Cardiac fibroblast (primary cell): Measurements from ENCODE around the gene FBXO34.
A peak's percentile ranks its signal among the peaks of the same experiment; 100 is the strongest.

Experiments
- DNase-seq, 2 donors: peaks; one replicate each; pipeline versions ENCODE4 v3.0.0 to v3.0.0-alpha.2; 2010; ENCODE audit warnings: low read depth in 2 of 2
- H3K4me3 ChIP-seq, 2 donors: replicated peaks in 1 of 2; 1 replicate in 1 of 2; 2 replicates in 1 of 2; pipeline ENCODE4 v1.5.1; 2011; ENCODE audit warnings: low read depth in 2 of 2, low read length in 2 of 2, mild to moderate bottlenecking in 2 of 2, moderate library complexity in 1 of 2
- TF ChIP-seq, protein P1 (sequence below): IDR thresholded peaks from one replicate; pipeline ENCODE4 v1.5.1; 2011; ENCODE audit warnings: low read depth, mild to moderate bottlenecking, low read length, inconsistent platforms

Gene FBXO34

DNA sequence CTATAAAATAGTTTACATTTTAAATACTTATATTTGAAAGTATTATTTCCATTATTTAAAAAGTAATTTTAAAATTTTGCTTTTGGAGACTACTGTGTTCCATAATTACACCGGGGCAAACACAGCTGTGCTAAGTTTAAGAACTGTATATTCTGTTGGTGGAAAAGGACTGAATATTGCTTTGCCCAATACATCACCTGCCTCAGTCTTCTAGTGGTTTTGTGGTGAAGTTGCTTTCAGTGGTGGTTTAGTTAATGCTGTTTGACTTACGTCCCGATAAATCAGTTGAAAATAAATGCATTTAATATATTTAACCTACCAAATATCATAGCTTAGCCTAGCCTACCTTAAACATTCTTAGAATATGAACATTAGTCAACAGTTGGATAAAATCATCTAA lies 23.4 kb downstream of the FBXO34 start:
- no peak overlapping the region for H3K4me3 ChIP-seq
- no peak for DNase-seq
- TF ChIP-seq, protein P1, sequence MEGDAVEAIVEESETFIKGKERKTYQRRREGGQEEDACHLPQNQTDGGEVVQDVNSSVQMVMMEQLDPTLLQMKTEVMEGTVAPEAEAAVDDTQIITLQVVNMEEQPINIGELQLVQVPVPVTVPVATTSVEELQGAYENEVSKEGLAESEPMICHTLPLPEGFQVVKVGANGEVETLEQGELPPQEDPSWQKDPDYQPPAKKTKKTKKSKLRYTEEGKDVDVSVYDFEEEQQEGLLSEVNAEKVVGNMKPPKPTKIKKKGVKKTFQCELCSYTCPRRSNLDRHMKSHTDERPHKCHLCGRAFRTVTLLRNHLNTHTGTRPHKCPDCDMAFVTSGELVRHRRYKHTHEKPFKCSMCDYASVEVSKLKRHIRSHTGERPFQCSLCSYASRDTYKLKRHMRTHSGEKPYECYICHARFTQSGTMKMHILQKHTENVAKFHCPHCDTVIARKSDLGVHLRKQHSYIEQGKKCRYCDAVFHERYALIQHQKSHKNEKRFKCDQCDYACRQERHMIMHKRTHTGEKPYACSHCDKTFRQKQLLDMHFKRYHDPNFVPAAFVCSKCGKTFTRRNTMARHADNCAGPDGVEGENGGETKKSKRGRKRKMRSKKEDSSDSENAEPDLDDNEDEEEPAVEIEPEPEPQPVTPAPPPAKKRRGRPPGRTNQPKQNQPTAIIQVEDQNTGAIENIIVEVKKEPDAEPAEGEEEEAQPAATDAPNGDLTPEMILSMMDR = no peak

DNA sequence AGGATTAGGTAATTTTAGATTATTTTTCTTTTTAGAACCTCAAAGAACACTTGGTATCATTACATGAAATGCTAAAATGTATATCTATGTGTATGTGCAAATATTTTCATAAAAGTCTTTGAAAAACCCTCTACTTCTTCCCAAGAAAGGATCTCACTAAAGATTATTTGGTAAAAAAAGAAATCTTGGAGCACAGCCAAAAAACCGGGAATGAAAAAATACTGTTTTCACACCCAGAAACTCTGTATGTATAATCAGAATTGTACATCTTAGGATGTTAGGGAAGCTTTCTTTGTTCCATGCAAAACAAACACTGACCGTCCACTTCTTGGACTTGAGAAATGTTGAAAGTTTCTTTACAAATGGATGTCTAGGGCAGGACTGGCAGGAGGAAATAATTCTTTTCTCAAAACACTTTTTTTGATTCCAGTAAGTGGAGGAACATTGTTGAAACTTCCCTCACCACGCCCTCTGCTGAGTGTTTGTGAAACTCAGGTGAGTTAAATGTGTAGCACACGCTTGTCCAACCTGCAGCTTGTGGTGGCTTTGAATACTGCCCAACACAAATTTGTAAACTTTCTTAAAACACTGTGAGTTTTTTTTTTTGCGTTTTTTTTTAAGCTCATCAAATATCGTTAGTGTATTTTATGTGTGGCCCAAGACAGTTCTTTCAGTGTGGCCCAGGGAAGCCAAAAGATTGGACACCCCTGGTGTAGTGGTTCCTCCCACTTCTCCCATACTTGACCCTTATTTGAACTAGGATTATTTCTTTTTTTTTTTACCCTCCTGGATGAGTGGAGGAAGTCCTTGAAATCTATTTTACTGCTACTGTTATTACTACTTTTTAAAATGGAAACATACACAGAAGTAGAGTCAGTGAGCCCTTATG lies 26.6 kb downstream of the FBXO34 start:
- H3K4me3 ChIP-seq = no peak overlapping the region
- TF ChIP-seq, protein P1 = no peak
- DNase-seq = no peak

DNA sequence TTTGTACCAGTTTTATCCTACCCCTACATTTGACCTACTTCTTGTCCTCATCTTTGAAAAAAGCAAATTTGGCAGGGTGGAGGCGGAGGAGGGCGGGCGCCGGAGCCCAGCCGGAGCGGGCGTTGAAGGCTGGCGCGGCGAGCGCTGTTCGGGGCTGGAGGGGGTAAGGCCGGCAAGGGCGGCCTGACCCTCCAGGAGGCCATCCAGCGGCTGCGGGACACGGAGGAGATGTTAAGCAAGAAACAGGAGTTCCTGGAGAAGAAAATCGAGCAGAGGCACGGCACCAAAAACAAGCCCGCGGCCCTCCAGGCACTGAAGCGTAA lies 27.2 kb downstream of the FBXO34 start:
- DNase-seq = no peak
- TF ChIP-seq, protein P1 = no peak
- no peak overlapping the region for H3K4me3 ChIP-seq

DNA sequence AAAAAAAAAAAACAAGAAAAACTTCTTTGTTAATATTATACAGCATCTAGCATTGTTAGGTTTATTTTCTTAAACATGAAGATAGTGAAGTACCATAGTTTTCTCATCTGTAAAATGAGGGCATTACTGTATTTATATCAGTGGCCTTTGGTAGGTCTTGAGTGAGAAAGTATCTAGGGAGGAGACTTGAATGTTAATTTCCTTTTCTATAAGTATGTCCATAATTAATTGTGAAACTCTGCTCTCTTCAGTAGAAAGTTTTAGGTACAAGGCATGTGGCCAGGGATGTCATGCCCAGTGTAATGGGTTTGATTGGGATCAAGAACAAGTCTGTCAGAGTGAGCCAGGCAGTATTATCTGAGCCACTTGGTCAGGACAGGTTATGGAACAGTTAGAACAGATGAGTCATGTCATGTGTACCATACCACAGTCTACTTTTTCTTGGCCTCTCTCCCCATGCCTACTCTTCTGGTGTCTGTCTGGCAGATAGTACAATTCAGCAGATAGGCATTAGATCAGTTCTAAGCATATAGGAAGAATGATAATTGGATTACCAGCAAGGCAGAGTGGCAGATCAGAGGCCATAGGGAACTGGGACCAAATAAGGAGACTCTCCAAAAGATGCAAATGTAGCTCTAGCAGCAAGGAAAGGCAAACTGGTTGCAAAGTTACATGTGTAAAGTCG lies 30.4 kb downstream of the FBXO34 start:
- DNase-seq = peak; percentile 43 to 63
- TF ChIP-seq, protein P1 = no peak
- no peak overlapping the region for H3K4me3 ChIP-seq

DNA sequence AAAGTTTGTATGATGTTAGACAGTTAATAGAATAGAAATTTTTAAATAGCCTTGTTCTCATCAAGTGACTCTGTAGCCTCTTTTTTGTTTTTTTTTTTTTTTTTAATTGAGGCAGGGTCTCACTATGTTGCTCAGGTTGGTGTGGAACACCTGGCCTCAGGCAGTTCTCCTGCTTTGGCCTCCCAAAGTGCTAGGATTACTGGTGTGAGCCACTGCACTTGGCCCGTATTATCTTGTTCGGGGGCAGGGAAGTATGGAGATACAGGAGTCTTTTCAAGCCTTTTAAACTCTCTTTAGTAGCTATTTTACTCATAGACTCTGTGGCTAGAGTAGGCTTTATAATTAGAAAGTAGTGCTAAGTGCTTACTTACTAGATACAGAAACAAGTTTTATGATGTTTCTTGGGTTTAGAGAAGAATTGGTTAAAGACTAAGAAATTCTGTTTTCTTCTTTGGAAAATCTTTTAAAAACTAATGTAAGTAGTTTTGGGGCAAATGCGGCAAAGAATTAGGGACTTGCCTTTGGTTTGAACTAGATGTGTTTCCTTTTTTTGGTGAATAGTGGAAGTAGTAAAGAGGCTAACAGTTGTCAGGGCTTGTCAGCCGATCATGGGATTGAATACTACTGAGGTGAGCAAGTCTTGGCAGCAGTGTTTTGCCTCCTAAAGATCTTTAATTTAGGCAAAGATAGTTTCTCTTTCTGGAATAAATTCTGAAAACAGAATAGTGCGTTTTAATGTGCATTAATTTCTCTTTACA lies 31.3 kb downstream of the FBXO34 start:
- no peak overlapping the region for H3K4me3 ChIP-seq
- DNase-seq = no peak
- TF ChIP-seq, protein P1 = no peak

DNA sequence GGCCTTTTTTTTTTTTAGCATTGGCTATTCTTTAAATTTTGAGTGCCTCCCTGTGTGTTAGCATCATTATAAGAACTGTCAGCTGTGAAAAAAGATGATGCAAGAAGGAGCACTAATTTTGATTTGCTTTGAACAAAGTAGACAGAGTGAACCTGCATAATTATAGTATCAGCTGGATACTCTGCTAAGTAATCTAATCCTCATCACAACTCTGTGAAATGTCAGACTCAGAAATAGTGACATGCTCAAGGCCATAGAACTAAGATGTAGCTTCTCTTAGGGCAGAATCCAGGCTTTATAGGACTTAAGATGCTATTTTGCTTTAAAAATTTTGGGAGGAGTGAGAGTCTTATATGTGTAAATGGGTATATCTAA lies 31.9 kb downstream of the FBXO34 start:
- no peak overlapping the region for H3K4me3 ChIP-seq
- TF ChIP-seq, protein P1 = no peak
- DNase-seq = no peak
